Endothelial cell of umbilical vein (primary cell): Measurements from ENCODE around the gene KIF26B. TPM values are rescaled to one million over a fixed set of nuclear protein-coding genes. Genes with fewer than 3 reads are reported as not detected.

ENCODE experiments used
- BruUV-seq: library from RNA; stranded (reverse); fragments of 400-500 nt; replicated peaks from 2 replicates; lab custom pipeline; 2021; lab: Mats Ljungman, UMichigan
- CTCF ChIA-PET: fragments of 300-600, 350-600 bp; sonication (Branson Sonifier 250); formaldehyde crosslinking; loops from one replicate; lab custom pipeline; 2021; ENCODE audit warnings: antibody characterized with exemption, inconsistent platforms; lab: Charles Lee
- POLR2A ChIA-PET: fragments of 300-600, 350-600 bp; sonication (Branson Sonifier 250); formaldehyde crosslinking; loops from one replicate; lab custom pipeline; 2021; ENCODE audit warnings: antibody characterized with exemption, inconsistent platforms; lab: Charles Lee
- DNase-seq: peaks from one replicate; pipeline ENCODE4 v3.0.0-alpha.2; 2011; ENCODE audit warnings: low read depth, low spot score
- FAIRE-seq: peaks from 2 replicates; lab custom pipeline; 2011; peaks lifted over from hg19 to GRCh38; lab: Jason Lieb, UNC
- H2AFZ ChIP-seq: 2 replicates; pipeline ENCODE4 v1.6.0; 2012; ENCODE audit warnings: low read depth, low read length, control low read depth, inconsistent platforms
- H3K27ac ChIP-seq: 2 replicates; pipeline ENCODE4 v1.5.1; 2011; ENCODE audit warnings: low read depth, mild to moderate bottlenecking, control low read depth, low read length, moderate library complexity; ENCODE audit not compliant: insufficient read depth
- H3K27me3 ChIP-seq, 2 experiments: 2 replicates each; pipeline versions ENCODE4 v1.6.0 to v1.6.1; 2011; ENCODE audit warnings: low read length in 2 of 2, mixed read lengths in 1 of 2; ENCODE audit not compliant: control insufficient read depth in 2 of 2, insufficient read depth in 2 of 2
- H3K36me3 ChIP-seq, 2 experiments: 2 replicates in 1 of 2; 3 replicates in 1 of 2; pipeline ENCODE4 v1.5.1; 2011; ENCODE audit warnings: low read length in 2 of 2, mild to moderate bottlenecking in 1 of 2, moderate library complexity in 1 of 2; ENCODE audit not compliant: control insufficient read depth in 2 of 2, insufficient read depth in 2 of 2; ENCODE audit errors: extremely low read depth in 1 of 2
- H3K4me1 ChIP-seq: 3 replicates; pipeline ENCODE4 v1.5.1; 2011; ENCODE audit warnings: mild to moderate bottlenecking, low read length; ENCODE audit not compliant: control insufficient read depth, insufficient read depth; ENCODE audit errors: extremely low read depth
- H3K4me2 ChIP-seq: 2 replicates; pipeline ENCODE4 v1.6.1; 2011; ENCODE audit warnings: low read length, control low read depth, mixed read lengths; ENCODE audit not compliant: insufficient read depth
- H3K4me3 ChIP-seq, 3 experiments: fragments of 200-600 bp in 1 of 3; sonication (generic), shearing (Covaris generic) in 1 of 3; replicated peaks in 1 of 3; 2 replicates each; pipeline ENCODE4 v1.5.1; 2011 to 2016; ENCODE audit warnings: control low read depth in 3 of 3, low read length in 3 of 3, mild to moderate bottlenecking in 2 of 3, inconsistent platforms in 1 of 3, low read depth in 1 of 3, moderate library complexity in 1 of 3; ENCODE audit not compliant: insufficient read depth in 1 of 3
- H3K79me2 ChIP-seq: 2 replicates; pipeline ENCODE4 v1.6.0; 2012; ENCODE audit warnings: low read length, inconsistent platforms; ENCODE audit not compliant: control insufficient read depth, insufficient read depth
- H3K9ac ChIP-seq: replicated peaks from 2 replicates; pipeline ENCODE3; 2011; ENCODE audit warnings: low read length, control low read depth; ENCODE audit not compliant: insufficient read depth; ENCODE audit errors: extremely low read depth
- H3K9me1 ChIP-seq: replicated peaks from 3 replicates; pipeline ENCODE4 v1.6.0; 2011; ENCODE audit warnings: mild to moderate bottlenecking, low read length; ENCODE audit not compliant: control insufficient read depth, insufficient read depth; ENCODE audit errors: extremely low read depth
- H3K9me3 ChIP-seq: replicated peaks from 2 replicates; pipeline ENCODE4 v1.5.1; 2012; ENCODE audit warnings: low read length, inconsistent platforms; ENCODE audit not compliant: control insufficient read depth, insufficient read depth
- H4K20me1 ChIP-seq: replicated peaks from 2 replicates; pipeline ENCODE3; 2011; ENCODE audit warnings: mild to moderate bottlenecking, low read length; ENCODE audit not compliant: control insufficient read depth, insufficient read depth; ENCODE audit errors: extremely low read depth
- EZH2 ChIP-seq: IDR thresholded peaks from 2 replicates; pipeline ENCODE4 v1.6.1; 2012; ENCODE audit warnings: borderline replicate concordance, low read depth, mild to moderate bottlenecking, moderate library complexity, low read length, inconsistent platforms; ENCODE audit not compliant: severe bottlenecking
- FOS ChIP-seq: IDR thresholded peaks from 2 replicates; pipeline ENCODE4 v1.6.1; 2011; ENCODE audit warnings: mild to moderate bottlenecking, low read length, moderate library complexity, borderline replicate concordance; ENCODE audit not compliant: insufficient read depth
- GATA2 ChIP-seq: IDR thresholded peaks from 2 replicates; pipeline ENCODE4 v1.7.0; 2011; ENCODE audit warnings: low read depth, mild to moderate bottlenecking, moderate library complexity, mixed read lengths, low read length; ENCODE audit not compliant: insufficient read length, insufficient read depth
- JUN ChIP-seq: IDR thresholded peaks from 2 replicates; pipeline ENCODE4 v1.6.1; 2011; ENCODE audit warnings: borderline replicate concordance, low read depth; ENCODE audit not compliant: insufficient read length, insufficient read depth
- MAX ChIP-seq: IDR thresholded peaks from 2 replicates; pipeline ENCODE4 v1.6.1; 2011; ENCODE audit not compliant: insufficient read depth, insufficient read length
- MYC ChIP-seq: IDR thresholded peaks from one replicate; pipeline ENCODE4 v1.6.1; 2011; ENCODE audit warnings: mild to moderate bottlenecking, low read depth, low read length
- POLR2A ChIP-seq: IDR thresholded peaks from 2 replicates; pipeline ENCODE4 v1.6.1; 2012; ENCODE audit warnings: low read depth, mild to moderate bottlenecking, control low read depth, low read length
- POLR2AphosphoS5 ChIP-seq: IDR thresholded peaks from 2 replicates; pipeline ENCODE4 v1.6.1; 2012; ENCODE audit warnings: low read depth, mild to moderate bottlenecking, control low read depth, low read length, moderate library complexity; ENCODE audit not compliant: insufficient read depth
- dilution Hi-C: fragments of 300-500 bp; cut with MboI; formaldehyde crosslinking; loops from one replicate; pipeline ENCODE4 v1.15.0; 2019; ENCODE audit warnings: low sequenced_read_pairs; ENCODE audit not compliant: extremely low pct_ligation_motif_present
- intact Hi-C: fragments of 100-400 bp; cut with micrococcal nuclease; formaldehyde crosslinking; loops from one replicate; pipeline ENCODE4 v1.10.0; 2022
- polyA plus RNA-seq, 4 experiments: library from polyadenylated mRNA; depleted of rRNA in 3 of 4; stranded (reverse) in 3 of 4; unstranded in 1 of 4; fragments of >200 nt; gene quantifications; 2 replicates each; pipeline versions ENCODE4 v1.2.1 to v1.2.3, GENCODE V29; 2011 to 2012; ENCODE audit warnings: missing spikeins in 1 of 4
- total RNA-seq: library from RNA; stranded (reverse); gene quantifications from 2 replicates; pipeline ENCODE4 v1.2.3, GENCODE V29; 2021
- TF ChIP-seq, protein P1 (sequence below), 2 donors: IDR thresholded peaks; 1 replicate in 1 of 2; 2 replicates in 1 of 2; pipeline ENCODE4 v1.5.1; 2011; ENCODE audit warnings: low read length in 2 of 2, mild to moderate bottlenecking in 2 of 2, moderate library complexity in 2 of 2, control low read depth in 1 of 2, inconsistent platforms in 1 of 2, low read depth in 1 of 2; ENCODE audit not compliant: insufficient read depth in 1 of 2; ENCODE audit errors: extremely low read depth in 1 of 2

The KIF26B gene
- total and polyA plus RNA-seq, 2 donors (not counting 3 experiments of a cell fraction or from before 2014, with no cell fraction given), result 0.04 to 0.49 TPM

- H3K9me1 ChIP-seq, result no peaks in the 10 kb centered on the region
- H3K4me2 ChIP-seq, result no peak overlapping the region
- TF ChIP-seq MYC (no peak), JUN (no peak), GATA2 (no peak), MAX (no peak), EZH2 (no peak), FOS (no peak), POLR2AphosphoS5 (no peak), POLR2A (no peak)
- TF ChIP-seq, protein P1, sequence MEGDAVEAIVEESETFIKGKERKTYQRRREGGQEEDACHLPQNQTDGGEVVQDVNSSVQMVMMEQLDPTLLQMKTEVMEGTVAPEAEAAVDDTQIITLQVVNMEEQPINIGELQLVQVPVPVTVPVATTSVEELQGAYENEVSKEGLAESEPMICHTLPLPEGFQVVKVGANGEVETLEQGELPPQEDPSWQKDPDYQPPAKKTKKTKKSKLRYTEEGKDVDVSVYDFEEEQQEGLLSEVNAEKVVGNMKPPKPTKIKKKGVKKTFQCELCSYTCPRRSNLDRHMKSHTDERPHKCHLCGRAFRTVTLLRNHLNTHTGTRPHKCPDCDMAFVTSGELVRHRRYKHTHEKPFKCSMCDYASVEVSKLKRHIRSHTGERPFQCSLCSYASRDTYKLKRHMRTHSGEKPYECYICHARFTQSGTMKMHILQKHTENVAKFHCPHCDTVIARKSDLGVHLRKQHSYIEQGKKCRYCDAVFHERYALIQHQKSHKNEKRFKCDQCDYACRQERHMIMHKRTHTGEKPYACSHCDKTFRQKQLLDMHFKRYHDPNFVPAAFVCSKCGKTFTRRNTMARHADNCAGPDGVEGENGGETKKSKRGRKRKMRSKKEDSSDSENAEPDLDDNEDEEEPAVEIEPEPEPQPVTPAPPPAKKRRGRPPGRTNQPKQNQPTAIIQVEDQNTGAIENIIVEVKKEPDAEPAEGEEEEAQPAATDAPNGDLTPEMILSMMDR (IDR thresholded peaks at IDR 0.05; ENCODE audit: extremely low read depth in 1 of 2, insufficient read depth in 1 of 2, low read depth in 1 of 2, low read length in 2 of 2), result no peak
- dilution Hi-C loops, result no loop called here
- POLR2A ChIA-PET, result no interaction called here
- H3K79me2 ChIP-seq, result no peaks in the 10 kb centered on the region
- H3K9ac ChIP-seq, result no peak overlapping the region
- H3K9me3 ChIP-seq, result no peaks in the 10 kb centered on the region
- no peak overlapping the region for H2AFZ ChIP-seq
- no peaks in the 10 kb centered on the region for H4K20me1 ChIP-seq
- intact Hi-C loops, result no loop called here
- no peaks in the 10 kb centered on the region for H3K4me1 ChIP-seq
- BruUV-seq, result no TSS peak
- no peak for DNase-seq
- no peaks in the 10 kb centered on the region for H3K27me3 ChIP-seq
- FAIRE-seq, result no peak
- H3K36me3 ChIP-seq, result no peaks in the 10 kb centered on the region
- H3K4me3 ChIP-seq, result no peak overlapping the region
- H3K27ac ChIP-seq, result no peak overlapping the region
- CTCF ChIA-PET, result no interaction called here
Observed at GRCh38 chr1:245276445-245276844, 121.7 kb downstream of the KIF26B start.
